Lower leg skin (tissue), 3 donors: ENCODE results near the gene IL7R.

ENCODE experiments used
- POLR2A ChIP-seq, 2 donors: fragments of 450-650 bp; IDR thresholded peaks; one replicate each; pipeline ENCODE4 v1.6.1; 2016 to 2017; ENCODE audit warnings: antibody characterized with exemption in 2 of 2, mild to moderate bottlenecking in 1 of 2, moderate library complexity in 1 of 2
- TF ChIP-seq, protein P1 (sequence below), 3 donors: fragments of 450-650 bp; IDR thresholded peaks; one replicate each; pipeline ENCODE4 v1.5.1; 2016; ENCODE audit warnings: antibody characterized with exemption in 3 of 3, mild to moderate bottlenecking in 3 of 3, moderate library complexity in 2 of 3

DNA sequence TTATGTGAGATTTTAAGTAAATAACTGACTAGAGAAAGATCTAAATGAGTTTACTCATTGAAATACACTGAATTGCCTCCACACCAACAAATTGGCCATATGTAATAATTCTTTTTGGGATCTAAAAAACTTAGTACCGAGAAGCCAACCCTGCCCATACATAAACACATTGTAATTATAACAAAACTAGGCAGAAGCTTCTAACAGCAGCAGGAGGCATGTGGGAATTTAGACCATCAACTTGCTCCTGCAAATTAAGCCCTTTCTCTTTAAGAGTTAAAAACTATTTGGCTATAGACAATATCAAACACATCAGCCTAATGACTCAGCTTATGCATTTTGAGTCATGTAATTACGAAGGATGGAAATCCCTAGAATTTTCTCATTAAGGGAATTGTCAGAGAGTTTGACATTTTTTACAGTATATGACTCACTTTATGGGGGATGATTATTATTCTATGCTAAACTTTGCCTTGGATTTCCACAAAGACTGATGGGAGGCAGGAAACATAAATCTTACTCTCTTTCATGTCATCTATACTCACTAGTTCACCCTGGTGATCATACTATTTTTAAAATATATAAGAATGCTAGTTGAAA, 1.0 kb downstream of the IL7R start:
- TF ChIP-seq, protein P1, sequence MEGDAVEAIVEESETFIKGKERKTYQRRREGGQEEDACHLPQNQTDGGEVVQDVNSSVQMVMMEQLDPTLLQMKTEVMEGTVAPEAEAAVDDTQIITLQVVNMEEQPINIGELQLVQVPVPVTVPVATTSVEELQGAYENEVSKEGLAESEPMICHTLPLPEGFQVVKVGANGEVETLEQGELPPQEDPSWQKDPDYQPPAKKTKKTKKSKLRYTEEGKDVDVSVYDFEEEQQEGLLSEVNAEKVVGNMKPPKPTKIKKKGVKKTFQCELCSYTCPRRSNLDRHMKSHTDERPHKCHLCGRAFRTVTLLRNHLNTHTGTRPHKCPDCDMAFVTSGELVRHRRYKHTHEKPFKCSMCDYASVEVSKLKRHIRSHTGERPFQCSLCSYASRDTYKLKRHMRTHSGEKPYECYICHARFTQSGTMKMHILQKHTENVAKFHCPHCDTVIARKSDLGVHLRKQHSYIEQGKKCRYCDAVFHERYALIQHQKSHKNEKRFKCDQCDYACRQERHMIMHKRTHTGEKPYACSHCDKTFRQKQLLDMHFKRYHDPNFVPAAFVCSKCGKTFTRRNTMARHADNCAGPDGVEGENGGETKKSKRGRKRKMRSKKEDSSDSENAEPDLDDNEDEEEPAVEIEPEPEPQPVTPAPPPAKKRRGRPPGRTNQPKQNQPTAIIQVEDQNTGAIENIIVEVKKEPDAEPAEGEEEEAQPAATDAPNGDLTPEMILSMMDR (IDR thresholded peaks at IDR 0.05) = no peak
- no peak for TF ChIP-seq POLR2A (IDR thresholded peaks at IDR 0.05)
